ENCODE measurements around the gene KPNA3.
A peak's percentile ranks its signal among the peaks of the same experiment; 100 is the strongest.
"Not testable (repeated sequence)": the region's sequence is repeated elsewhere in the genome, so short reads cannot be mapped to it uniquely, and the experiment has no call there.

Gene KPNA3

DNA sequence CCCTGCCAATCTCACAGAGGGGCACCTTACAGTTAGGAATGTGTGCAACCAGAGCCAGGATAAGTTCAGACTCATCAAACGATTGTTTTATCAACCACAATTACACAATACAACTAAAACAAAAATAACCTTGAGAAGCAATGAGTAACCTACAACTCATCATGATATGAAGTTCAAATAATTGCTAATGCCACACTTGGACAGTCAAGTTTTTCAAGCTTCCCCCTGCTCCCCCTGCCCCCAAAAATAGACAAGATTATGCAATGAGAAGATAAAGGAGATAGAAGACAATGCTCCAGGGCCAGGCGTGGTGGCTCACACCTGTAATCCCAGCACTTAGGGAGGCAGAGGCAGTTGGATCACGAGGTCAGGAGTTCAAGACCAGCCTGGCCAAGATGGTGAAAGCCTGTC is 13.6 kb upstream of the KPNA3 start:
- DNase-seq: no peak

DNA sequence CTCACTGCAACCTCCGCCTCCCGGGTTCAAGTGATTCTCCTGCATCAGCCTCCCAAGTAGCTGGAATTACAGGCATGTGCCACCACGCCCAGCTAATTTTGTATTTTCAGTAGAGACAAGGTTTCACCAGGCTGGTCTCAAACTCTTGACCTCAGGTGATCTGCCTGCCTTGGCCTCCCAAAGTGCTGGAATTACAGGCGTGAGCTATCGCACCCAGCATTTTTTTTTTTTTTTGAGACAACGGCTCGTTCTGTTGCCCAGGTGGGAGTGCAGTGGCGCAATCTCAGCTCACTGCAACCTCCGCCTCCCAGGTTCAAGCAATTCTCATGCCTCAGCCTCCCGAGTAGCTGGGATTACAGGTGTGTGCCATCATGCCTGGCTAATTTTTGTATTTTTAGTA is 10.6 kb upstream of the KPNA3 start:
- DNase-seq: not testable (repeated sequence)

DNA sequence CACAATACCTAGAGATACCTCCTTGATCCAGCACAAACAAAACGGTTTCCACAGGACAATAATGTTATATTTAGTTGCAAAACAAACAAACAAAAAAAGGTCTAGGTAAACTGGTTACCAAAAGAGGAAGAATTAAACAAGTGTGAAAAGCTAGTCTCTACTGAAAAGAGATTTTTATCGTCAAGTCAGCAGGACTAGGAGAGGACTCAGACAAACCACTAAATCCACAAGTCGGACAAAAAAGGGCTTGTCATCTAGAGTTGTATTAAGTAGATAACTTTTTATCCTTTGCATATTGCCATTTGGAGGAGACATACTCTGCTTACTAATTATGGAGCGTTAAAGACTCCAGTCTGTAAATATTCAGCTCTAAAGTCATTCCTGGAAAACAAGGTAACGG is 9.9 kb upstream of the KPNA3 start:
- DNase-seq: no peak

GRCh38 chr13:49791711-49792549 is 552 bp downstream of the KPNA3 start:
- DNase-seq: peak; percentile 7

DNA sequence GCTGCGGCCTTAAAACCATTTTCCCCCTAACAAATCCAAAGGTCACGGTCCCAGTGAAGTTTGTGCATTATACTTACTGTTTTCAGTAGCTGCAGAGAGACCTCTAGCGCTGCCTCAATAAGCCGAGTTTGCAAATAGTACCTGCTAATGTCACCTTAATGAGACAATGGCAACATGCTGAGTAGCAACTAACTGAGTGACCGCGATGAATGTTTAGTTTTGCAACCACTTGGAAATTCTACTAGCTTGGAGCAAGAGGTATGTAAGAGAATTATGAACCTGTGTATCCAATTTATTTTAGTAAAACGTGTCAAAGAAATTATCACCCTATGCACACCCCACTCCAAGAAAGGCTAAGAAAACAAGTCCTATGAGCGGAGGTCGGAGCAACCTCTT is 1.2 kb downstream of the KPNA3 start:
- DNase-seq: no peak

DNA sequence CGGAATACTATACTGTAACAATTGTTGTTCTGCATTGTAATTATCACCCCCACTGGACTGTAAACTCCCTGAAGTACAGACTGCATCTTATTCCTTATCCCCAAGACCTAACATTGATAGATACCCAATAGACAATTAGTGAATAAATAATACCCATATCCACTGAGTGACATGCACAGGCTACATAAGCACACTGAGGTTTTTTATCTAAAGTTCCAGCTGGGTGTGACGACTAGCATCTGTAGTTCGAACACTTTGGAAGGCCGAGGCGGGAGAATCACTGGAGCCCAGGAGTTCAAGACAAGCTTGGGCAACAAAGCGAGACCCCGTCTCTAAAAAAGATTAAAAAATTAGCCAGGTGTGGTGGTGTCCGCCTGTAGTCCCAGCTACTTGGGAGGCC is 2.5 kb downstream of the KPNA3 start:
- no peak for DNase-seq

DNA sequence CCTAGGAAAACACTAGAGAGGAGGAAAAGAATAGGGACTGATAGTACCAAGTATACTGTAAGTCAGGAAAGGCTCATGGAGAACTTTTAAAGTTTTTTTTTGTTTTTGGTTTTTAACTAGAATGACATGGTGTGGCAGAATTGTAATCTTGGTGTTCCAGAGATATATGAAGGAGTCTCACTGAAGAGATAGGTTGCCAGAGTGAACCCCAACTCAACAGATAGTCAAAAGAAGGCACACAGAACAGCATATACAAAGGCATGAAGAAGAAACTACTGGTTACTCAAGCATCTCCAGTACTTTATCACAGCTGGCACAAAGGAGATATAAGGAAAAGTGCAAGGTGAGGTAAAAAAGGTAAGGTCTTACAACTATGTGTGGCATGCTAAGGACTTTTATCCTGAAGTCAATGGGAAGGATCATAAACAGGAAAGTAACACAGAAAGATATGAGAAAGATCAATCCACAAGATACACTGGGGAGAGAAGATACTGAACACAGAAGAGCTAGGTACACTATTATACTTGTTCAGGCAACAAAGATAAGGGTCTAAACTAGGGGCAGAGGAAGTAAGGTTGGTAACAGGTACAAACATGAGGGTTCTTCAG is 6.0 kb downstream of the KPNA3 start:
- no peak for DNase-seq

DNA sequence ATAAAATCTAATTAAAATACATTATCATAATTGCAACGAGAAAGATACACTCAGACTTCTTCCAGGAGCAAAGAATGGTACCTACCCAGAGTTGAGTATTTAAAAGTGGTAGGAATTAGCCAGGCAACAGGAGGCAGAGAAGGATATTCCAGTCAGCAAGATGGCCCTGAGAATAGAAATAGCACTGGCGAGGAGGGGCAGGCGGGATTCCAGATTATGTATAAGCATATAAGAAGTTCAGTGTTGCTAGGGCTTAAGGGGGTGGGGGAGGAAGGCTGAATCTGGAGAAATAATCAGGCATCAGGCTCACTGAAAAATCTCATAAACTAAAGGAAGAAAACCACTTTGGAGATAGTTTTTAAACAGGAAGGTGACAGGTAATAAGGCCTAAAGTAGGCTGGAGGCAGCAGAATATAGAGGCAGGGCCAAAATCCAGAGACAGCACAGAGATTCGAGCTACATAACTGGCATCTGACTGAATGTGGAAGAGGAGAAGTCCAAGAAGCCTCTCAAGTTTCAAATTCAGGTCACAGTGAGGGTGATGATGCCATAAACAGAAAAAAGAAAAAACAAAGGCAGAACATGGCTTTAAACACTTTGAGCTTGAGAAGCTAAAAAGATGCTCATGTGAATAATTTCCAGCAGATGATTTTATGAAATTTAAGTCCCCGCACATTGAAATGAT is 7.5 kb downstream of the KPNA3 start:
- no peak for DNase-seq

- no peak for DNase-seq
Observed at GRCh38 chr13:49783865-49784264, 8.6 kb downstream of the KPNA3 start.

- DNase-seq: no peak
Observed at GRCh38 chr13:49782784-49783183, 9.7 kb downstream of the KPNA3 start.

- no peak for DNase-seq
Observed at GRCh38 chr13:49781806-49782205, 10.7 kb downstream of the KPNA3 start.

DNA sequence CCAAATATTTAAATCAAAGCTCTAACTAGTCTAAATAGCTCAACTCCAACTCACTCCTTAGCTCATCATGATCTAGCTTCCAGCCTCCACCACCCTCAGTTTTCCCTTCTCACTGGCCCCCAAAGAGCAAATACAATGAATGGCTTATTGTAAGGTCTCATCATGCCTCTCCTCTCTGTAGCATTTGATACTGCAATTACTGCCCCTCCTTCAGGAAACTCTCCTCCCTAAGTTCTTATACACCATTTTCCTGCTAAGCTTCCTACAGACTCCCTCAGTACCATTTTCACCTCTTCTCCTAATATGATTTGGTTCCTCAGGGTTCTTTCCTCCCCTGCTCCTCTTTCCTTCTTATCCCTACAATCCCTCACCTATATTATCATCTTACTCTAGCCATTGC is 12.8 kb downstream of the KPNA3 start:
- DNase-seq: no peak

GRCh38 chr13:49777746-49778614 is 14.5 kb downstream of the KPNA3 start:
- DNase-seq: no peak

- DNase-seq: peak; percentile 7
Observed at GRCh38 chr13:49776871-49777270, 15.6 kb downstream of the KPNA3 start.

DNA sequence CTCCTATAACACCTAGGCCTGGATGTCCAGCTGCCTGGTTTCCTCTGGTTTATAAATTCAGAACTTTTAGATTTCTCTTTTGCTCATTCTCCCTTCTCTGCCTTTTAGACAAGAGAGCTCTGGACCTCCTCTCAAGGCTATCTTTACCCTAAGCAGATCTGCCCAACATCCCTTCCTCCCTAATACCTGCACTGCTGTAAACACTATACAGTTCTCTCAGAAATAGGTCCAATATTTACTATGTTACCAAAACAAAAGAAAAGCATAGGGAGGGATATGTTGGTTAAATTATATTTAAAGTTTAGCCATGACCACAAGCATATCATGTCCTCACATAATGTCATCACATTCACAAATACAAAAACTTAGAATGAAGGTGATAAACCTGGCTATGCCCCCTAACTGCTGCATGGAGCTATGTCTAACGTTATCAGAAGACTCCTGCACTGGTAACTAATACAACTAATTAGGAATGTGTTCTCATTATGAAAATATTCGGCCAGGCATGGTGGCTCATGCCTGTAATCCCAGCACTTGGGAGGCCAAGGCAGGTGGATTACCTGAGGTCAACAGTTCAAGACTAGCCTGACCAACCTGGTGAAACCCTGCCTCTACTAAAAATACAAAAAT is 18.0 kb downstream of the KPNA3 start:
- DNase-seq: no peak

- no peak for DNase-seq
Observed at GRCh38 chr13:49772828-49773227, 19.7 kb downstream of the KPNA3 start.

- DNase-seq: not testable (repeated sequence)
Observed at GRCh38 chr13:49761811-49762210, 30.7 kb downstream of the KPNA3 start.

- no peak for DNase-seq
Observed at GRCh38 chr13:49760558-49760957, 31.9 kb downstream of the KPNA3 start.

GRCh38 chr13:49759503-49759902 is 33.0 kb downstream of the KPNA3 start:
- no peak for DNase-seq

- DNase-seq: no peak
Observed at GRCh38 chr13:49756263-49756662, 36.2 kb downstream of the KPNA3 start.

GRCh38 chr13:49754146-49754545 is 38.3 kb downstream of the KPNA3 start:
- DNase-seq: no peak

DNA sequence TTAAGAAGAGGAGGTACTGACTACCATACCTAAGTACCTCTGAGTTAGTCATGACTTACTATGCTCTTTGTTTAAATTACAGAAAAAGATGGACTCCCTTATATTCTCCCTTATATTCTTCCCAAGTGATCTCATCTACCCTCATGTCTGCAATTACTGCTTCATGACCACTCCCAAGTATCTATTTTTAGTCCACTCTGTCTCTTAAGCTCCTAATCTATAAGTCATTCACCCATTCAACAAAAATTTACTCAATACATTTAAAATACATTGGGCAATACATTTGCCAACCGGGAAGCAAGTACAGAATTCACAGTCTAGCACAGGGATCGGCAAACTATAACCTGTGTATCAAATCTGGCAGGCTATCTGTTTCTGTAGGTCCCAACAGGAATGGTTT is 42.6 kb downstream of the KPNA3 start:
- no peak for DNase-seq

DNA sequence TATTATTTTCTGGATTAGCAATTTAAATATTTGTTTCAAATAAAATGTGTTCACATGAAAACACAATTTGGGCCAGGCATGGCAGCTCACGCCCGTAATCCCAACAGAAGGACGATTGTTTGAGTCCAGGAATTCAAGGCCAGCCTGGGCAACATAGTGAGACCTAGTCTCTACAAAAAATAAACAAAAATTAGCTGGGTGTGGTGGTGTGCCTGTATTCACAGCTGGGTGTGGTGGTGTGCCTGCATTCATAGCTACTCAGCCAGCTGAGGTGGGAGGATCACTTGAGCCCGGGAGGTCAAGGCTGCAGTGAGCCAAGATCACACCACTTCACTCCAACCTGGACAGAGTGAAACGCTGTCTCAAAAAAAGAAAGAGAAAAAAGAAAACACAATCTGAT is 46.4 kb downstream of the KPNA3 start:
- DNase-seq: no peak
